Neural progenitor cell (in vitro differentiated cells): ENCODE data around the gene TPSAB1.
"Not testable (repeated sequence)": the region's sequence is repeated elsewhere in the genome, so short reads cannot be mapped to it uniquely, and the experiment has no call there.

Source experiments
- EZH2phosphoT487 ChIP-seq: fragments of 200-600 bp; sonication (generic); IDR thresholded peaks from 2 replicates; pipeline ENCODE4 v1.6.1; 2017; ENCODE audit warnings: antibody characterized with exemption
- TF ChIP-seq, protein P1 (sequence below): fragments of 200-600 bp; sonication (generic); IDR thresholded peaks from 2 replicates; pipeline ENCODE4 v1.5.1; 2017; ENCODE audit warnings: antibody characterized with exemption, mild to moderate bottlenecking

GRCh38 chr16:1190789-1191188 is 49.7 kb upstream of the TPSAB1 start:
- TF ChIP-seq EZH2phosphoT487 = not testable (repeated sequence)
- TF ChIP-seq, protein P1, sequence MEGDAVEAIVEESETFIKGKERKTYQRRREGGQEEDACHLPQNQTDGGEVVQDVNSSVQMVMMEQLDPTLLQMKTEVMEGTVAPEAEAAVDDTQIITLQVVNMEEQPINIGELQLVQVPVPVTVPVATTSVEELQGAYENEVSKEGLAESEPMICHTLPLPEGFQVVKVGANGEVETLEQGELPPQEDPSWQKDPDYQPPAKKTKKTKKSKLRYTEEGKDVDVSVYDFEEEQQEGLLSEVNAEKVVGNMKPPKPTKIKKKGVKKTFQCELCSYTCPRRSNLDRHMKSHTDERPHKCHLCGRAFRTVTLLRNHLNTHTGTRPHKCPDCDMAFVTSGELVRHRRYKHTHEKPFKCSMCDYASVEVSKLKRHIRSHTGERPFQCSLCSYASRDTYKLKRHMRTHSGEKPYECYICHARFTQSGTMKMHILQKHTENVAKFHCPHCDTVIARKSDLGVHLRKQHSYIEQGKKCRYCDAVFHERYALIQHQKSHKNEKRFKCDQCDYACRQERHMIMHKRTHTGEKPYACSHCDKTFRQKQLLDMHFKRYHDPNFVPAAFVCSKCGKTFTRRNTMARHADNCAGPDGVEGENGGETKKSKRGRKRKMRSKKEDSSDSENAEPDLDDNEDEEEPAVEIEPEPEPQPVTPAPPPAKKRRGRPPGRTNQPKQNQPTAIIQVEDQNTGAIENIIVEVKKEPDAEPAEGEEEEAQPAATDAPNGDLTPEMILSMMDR = not testable (repeated sequence)
